Gastrocnemius medialis (tissue), 4 donors: Measurements from ENCODE around the gene FNBP1L. TPM values are rescaled to one million over a fixed set of nuclear protein-coding genes. Genes with fewer than 3 reads are reported as not detected.

Source experiments
- ATAC-seq, 2 donors: fragments of 150-250 bp; one replicate each; pipeline ENCODE4 v1.9.1; 2016
- DNase-seq, 2 donors: peaks; one replicate each; pipeline ENCODE4 v3.0.0-alpha.2; 2019
- H3K27ac ChIP-seq, 4 donors: fragments of 200-600 bp; sonication (generic); 1 replicate in 1 of 4; 2 replicates in 3 of 4; pipeline ENCODE4 v1.5.1; 2016 to 2018; ENCODE audit warnings: mild to moderate bottlenecking in 2 of 4, moderate library complexity in 1 of 4
- H3K27me3 ChIP-seq, 3 donors: fragments of 200-600 bp; sonication (generic) in 2 of 3; 1 replicate in 1 of 3; 2 replicates in 2 of 3; pipeline versions ENCODE4 v1.5.1 to v1.6.0; 2016 to 2019; ENCODE audit warnings: mild to moderate bottlenecking in 1 of 3, moderate library complexity in 1 of 3
- H3K36me3 ChIP-seq, 2 donors: fragments of 200-600 bp; sonication (generic) in 1 of 2; one replicate each; pipeline ENCODE4 v1.5.1; 2017 to 2018
- H3K4me1 ChIP-seq, 2 donors: fragments of 200-600 bp; sonication (generic) in 1 of 2; one replicate each; pipeline ENCODE4 v1.5.1; 2016 to 2017; ENCODE audit warnings: mild to moderate bottlenecking in 2 of 2
- H3K4me3 ChIP-seq, 4 donors: fragments of 200-600 bp; sonication (generic) in 3 of 4; 1 replicate in 1 of 4; 2 replicates in 3 of 4; pipeline ENCODE4 v1.5.1; 2016 to 2019; ENCODE audit warnings: mild to moderate bottlenecking in 2 of 4
- H3K9me3 ChIP-seq, 3 donors: fragments of 200-600 bp; sonication (generic) in 2 of 3; 1 replicate in 1 of 3; 2 replicates in 2 of 3; pipeline ENCODE4 v1.5.1; 2016 to 2019
- CTCF ChIP-seq, 5 experiments: fragments of 450-650 bp in 3 of 5; fragments of 200-600 bp in 2 of 5; sonication (generic) in 2 of 5; IDR thresholded peaks in 4 of 5; conservative IDR thresholded peaks in 1 of 5; 1 replicate in 4 of 5; 2 replicates in 1 of 5; pipeline ENCODE4 v1.5.1; 2016 to 2019; ENCODE audit warnings: antibody characterized with exemption in 5 of 5, mild to moderate bottlenecking in 3 of 5, moderate library complexity in 3 of 5
- POLR2A ChIP-seq, 2 donors: fragments of 450-650 bp; IDR thresholded peaks; one replicate each; pipeline ENCODE4 v1.6.1; 2017; ENCODE audit warnings: antibody characterized with exemption in 2 of 2, mild to moderate bottlenecking in 2 of 2, moderate library complexity in 2 of 2
- in situ Hi-C, 4 donors: fragments of 200-750 bp; cut with MboI; loops; one replicate each; pipeline versions ENCODE4 v1.15.0 to v1.8.0; 2017; ENCODE audit warnings: low sequenced_read_pairs in 4 of 4
- intact Hi-C: fragments of 100-400 bp; cut with DNase I; formaldehyde crosslinking; loops from one replicate; pipeline ENCODE4 v1.15.1; 2023; ENCODE audit warnings: low total_unique reads
- total RNA-seq, 4 donors: library from RNA; depleted of rRNA; stranded (reverse); fragments of >200 nt; gene quantifications; one replicate each; pipeline versions ENCODE4 v1.1.0 to v1.2.3, GENCODE V29; 2016

FNBP1L gene
- total RNA-seq, 4 donors from 2014 or later, result 16.0 to 35.1 (median 17.4) TPM

- Histone ChIP-seq H3K27ac (no peak overlapping the region), H3K27me3 (no peaks in the 10 kb centered on the region), H3K36me3 (no peaks in the 10 kb centered on the region), H3K9me3 (no peaks in the 10 kb centered on the region), H3K4me3 (no peak overlapping the region), H3K4me1 (peaks cover 0 to 3% of the 10 kb centered on the region in 2 donors)
- ATAC-seq (no peak), DNase-seq (no peak)
- intact Hi-C loops (loop anchor here (10.0 kb wide), 1 partner anchor 48 kb away; no protein-coding TSS in a partner anchor), in situ Hi-C loops (no loop called here)
- no peak for TF ChIP-seq CTCF (IDR thresholded peaks at IDR 0.05 in 4 of 5, conservative IDR thresholded peaks at IDR 0.05 in 1 of 5)
- no peak for TF ChIP-seq POLR2A (IDR thresholded peaks at IDR 0.05)
These were observed 55.2 kb downstream of the FNBP1L start for GRCh38 chr1:93503163-93503562.

DNA sequence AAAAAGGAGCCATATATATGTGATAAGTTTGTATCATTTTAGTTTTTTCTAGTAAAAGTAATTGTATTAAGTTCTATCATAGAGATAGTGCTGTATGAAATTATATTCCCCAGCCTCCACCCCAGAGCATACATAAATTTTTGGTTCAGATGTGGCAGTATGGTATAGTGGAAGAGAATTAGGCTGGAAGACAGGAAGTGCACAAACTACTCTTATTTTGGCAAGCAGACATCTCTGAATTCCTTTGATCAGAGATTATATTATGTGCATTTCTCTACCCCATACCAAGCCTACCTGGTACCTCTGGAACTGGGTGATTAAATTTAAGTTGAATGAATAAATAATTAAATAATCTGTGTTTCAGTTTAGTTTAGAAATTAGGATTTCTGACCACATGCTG, 55.9 kb downstream of the FNBP1L start:
- intact Hi-C loops (loop anchor here (10.0 kb wide), 1 partner anchor 49 kb away; no protein-coding TSS in a partner anchor), in situ Hi-C loops (no loop called here)

GRCh38 chr1:93504247-93505033, 56.5 kb downstream of the FNBP1L start:
- ATAC-seq, result no peak
- H3K27ac ChIP-seq, result no peak overlapping the region
- no peaks in the 10 kb centered on the region for H3K27me3 ChIP-seq
- no peak overlapping the region for H3K4me3 ChIP-seq
- H3K9me3 ChIP-seq, result no peaks in the 10 kb centered on the region
- in situ Hi-C loops (no loop called here), intact Hi-C loops (loop anchor here (10.0 kb wide), 1 partner anchor 50 kb away; no protein-coding TSS in a partner anchor)
- peaks cover 0 to 3% of the 10 kb centered on the region in 2 donors for H3K4me1 ChIP-seq
- TF ChIP-seq POLR2A (IDR thresholded peaks at IDR 0.05) (no peak), CTCF (IDR thresholded peaks at IDR 0.05 in 4 of 5, conservative IDR thresholded peaks at IDR 0.05 in 1 of 5) (no peak)
- no peaks in the 10 kb centered on the region for H3K36me3 ChIP-seq
- DNase-seq, result no peak

More for the DNA sequence above, 55.9 kb downstream of the FNBP1L start:
- DNase-seq, result no peak
- H3K27me3 ChIP-seq, result no peaks in the 10 kb centered on the region
- H3K9me3 ChIP-seq, result no peaks in the 10 kb centered on the region
- H3K4me1 ChIP-seq, result peaks cover 0 to 3% of the 10 kb centered on the region in 2 donors
- H3K36me3 ChIP-seq, result no peaks in the 10 kb centered on the region
- H3K4me3 ChIP-seq, result no peak overlapping the region
- no peak overlapping the region for H3K27ac ChIP-seq
- TF ChIP-seq POLR2A (IDR thresholded peaks at IDR 0.05), result no peak
- TF ChIP-seq CTCF (IDR thresholded peaks at IDR 0.05 in 4 of 5, conservative IDR thresholded peaks at IDR 0.05 in 1 of 5), result no peak
- ATAC-seq, result no peak

DNA sequence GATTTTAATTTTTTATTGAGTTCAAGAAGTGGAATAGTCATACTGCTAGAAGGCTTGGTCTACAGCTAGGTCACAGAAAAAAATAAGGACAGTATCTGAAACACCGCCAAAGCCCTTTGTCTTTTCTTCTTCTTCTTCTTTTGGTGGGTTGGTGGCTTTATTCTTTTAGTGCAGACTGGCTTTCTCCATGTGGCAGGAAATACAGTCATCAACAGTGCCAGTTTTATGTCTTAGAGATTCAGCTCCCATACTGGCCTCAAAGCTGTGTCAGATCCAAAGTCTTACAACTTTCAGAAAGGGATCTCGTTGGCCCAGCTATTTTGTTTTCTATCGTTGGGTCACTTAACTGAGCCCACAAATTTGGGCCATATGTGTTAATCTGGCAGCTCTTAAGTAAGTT, 58.2 kb downstream of the FNBP1L start:
- H3K9me3 ChIP-seq, result no peaks in the 10 kb centered on the region
- in situ Hi-C loops, result no loop called here
- H3K27ac ChIP-seq, result no peak overlapping the region
- no peak for DNase-seq
- H3K36me3 ChIP-seq, result no peaks in the 10 kb centered on the region
- intact Hi-C loops, result loop anchor here (10.0 kb wide), 1 partner anchor 51 kb away; no protein-coding TSS in a partner anchor
- H3K27me3 ChIP-seq, result no peaks in the 10 kb centered on the region
- H3K4me1 ChIP-seq, result peaks cover 0 to 3% of the 10 kb centered on the region in 2 donors
- no peak for ATAC-seq
- no peak for TF ChIP-seq CTCF (IDR thresholded peaks at IDR 0.05 in 4 of 5, conservative IDR thresholded peaks at IDR 0.05 in 1 of 5)
- no peak for TF ChIP-seq POLR2A (IDR thresholded peaks at IDR 0.05)
- no peak overlapping the region for H3K4me3 ChIP-seq
